VCaP (cell line): ENCODE data around the gene TIMM22.

Experiments
- H3K27ac ChIP-seq: fragments of 450-650 bp; 2 replicates; pipeline ENCODE4 v1.5.1; 2017
- CTCF ChIP-seq: fragments of 450-650 bp; conservative IDR thresholded peaks from 2 replicates; pipeline ENCODE4 v1.5.1; 2017; ENCODE audit warnings: mild to moderate bottlenecking, moderate library complexity

Gene TIMM22

DNA sequence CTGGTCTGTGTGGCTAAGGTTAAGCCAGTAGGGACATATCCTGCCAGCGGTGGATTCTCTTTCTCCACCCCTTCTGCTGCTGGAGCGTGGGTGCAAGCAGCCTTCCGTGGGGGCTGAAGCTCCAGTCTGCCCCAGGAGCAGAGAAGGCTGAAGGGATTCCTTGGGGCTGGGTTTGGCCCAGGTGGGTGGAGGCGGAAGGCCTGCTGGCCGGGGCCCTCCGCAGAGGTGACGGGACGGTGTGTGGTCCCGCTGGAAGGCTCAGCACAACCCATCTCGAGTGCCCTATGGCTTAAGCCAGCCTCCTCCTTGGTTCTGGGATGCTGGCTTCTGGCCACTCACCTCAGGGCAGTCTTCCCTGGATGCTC is 13.1 kb downstream of the TIMM22 start:
- TF ChIP-seq CTCF = no peak

DNA sequence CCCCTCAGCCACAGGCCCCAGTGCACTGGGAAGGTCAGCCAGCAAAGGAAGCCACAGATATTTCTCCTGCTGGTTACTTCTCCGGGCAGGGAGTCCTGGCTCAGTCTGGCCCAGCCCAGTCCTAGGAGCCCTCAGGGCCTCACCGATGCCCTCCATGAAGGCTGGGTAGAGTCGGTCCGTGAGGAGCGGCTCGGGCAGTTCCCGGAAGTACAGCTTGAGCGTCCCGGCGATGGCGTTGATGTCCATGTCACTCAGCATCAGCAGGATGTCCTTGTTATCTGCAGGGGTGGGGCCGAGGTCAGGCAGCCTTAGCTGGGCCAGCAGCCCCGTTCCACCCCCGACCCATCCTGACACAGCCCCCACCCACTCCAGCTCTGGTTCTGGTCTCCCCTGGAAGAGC is 13.7 kb downstream of the TIMM22 start:
- TF ChIP-seq CTCF = no peak
- H3K27ac ChIP-seq = peak overlapping the region; percentile 28

More for the DNA sequence above, 13.1 kb downstream of the TIMM22 start:
- peak overlapping the region; percentile 28; the same call in 1 of the 2 replicates for H3K27ac ChIP-seq

- TF ChIP-seq CTCF = no peak
Observed at GRCh38 chr17:1011138-1011537, 14.2 kb downstream of the TIMM22 start.

GRCh38 chr17:1011760-1012735 is 15.1 kb downstream of the TIMM22 start:
- no peak for TF ChIP-seq CTCF

More at GRCh38 chr17:1011138-1011537, 14.2 kb downstream of the TIMM22 start:
- peak overlapping the region; percentile 28; the same call in 1 of the 2 replicates for H3K27ac ChIP-seq

GRCh38 chr17:1012823-1013728 is 16.1 kb downstream of the TIMM22 start:
- no peak for TF ChIP-seq CTCF
- no peak overlapping the region for H3K27ac ChIP-seq

More at GRCh38 chr17:1011760-1012735, 15.1 kb downstream of the TIMM22 start:
- H3K27ac ChIP-seq = peak overlapping the region; percentile 28; the same call in 1 of the 2 replicates

DNA sequence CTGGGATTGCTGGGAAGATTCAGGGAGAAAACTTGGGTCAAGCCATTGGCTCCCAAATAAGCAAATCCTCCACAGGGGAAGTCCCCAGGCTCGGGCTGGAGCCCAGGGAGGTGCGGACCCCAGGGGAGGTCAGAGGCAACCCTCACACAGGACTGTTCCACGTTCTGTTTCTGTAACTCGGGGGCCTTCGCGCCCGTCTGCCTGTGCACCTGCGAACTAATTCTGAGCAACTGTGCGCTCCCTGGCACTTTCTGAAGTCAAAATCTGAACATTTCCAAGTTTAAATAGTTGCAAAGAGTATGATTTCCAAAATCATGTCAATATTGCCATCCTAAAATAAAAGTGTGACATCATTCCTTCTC is 16.8 kb downstream of the TIMM22 start:
- TF ChIP-seq CTCF = no peak
- no peak overlapping the region for H3K27ac ChIP-seq

- no peak for TF ChIP-seq CTCF
- H3K27ac ChIP-seq = no peak overlapping the region
Observed at GRCh38 chr17:1018547-1018946, 21.6 kb downstream of the TIMM22 start.
